WTC11 (cell line): ENCODE results near the gene HSD17B8. TPM values are rescaled to one million over a fixed set of nuclear protein-coding genes. Genes with fewer than 3 reads are reported as not detected.

Experiments
- ATAC-seq: fragments of 200-7000 bp; cut with Tn5 transposase; 2 replicates; pipeline ENCODE4 v1.10.0; 2021; ENCODE audit warnings: mild to moderate bottlenecking, moderate library complexity
- CTCF ChIA-PET: fragments of 300-600 bp; sonication (Branson Sonifier 250); formaldehyde crosslinking; loops from one replicate; lab custom pipeline; 2021; ENCODE audit warnings: antibody characterized with exemption; lab: Charles Lee
- POLR2A ChIA-PET: fragments of 350-600 bp; sonication (Branson Sonifier 250); formaldehyde crosslinking; loops from one replicate; lab custom pipeline; 2021; ENCODE audit warnings: antibody characterized with exemption; lab: Charles Lee
- DNase-seq: peaks from one replicate; pipeline ENCODE4 v3.0.0; 2021; ENCODE audit warnings: low spot score
- H3K27ac Mint-ChIP-seq: 2 replicates; pipeline ENCODE4 v1.8.0; 2021; ENCODE audit warnings: mixed read lengths
- H3K27me3 Mint-ChIP-seq: 2 replicates; pipeline ENCODE4 v1.8.0; 2021; ENCODE audit warnings: low read depth, mild to moderate bottlenecking, moderate library complexity, mixed read lengths
- H3K36me3 Mint-ChIP-seq: 2 replicates; pipeline ENCODE4 v1.8.0; 2021; ENCODE audit warnings: mixed read lengths
- H3K4me1 Mint-ChIP-seq: 2 replicates; pipeline ENCODE4 v1.8.0; 2022; ENCODE audit warnings: mixed read lengths
- H3K4me3 Mint-ChIP-seq: 2 replicates; pipeline ENCODE4 v1.8.0; 2021; ENCODE audit warnings: mild to moderate bottlenecking, moderate library complexity, mixed read lengths
- H3K9me3 Mint-ChIP-seq: 2 replicates; pipeline ENCODE4 v1.8.0; 2021; ENCODE audit warnings: mixed read lengths
- FOXJ3 ChIP-seq: sonication (generic); formaldehyde crosslinking; IDR thresholded peaks from 2 replicates; pipeline ENCODE4 v1.9.0; 2021; ENCODE audit warnings: missing genetic modification reagents, mild to moderate bottlenecking, borderline replicate concordance
- HMGA2 ChIP-seq: fragments of 250-450 bp; sonication (Bioruptor Pico); IDR thresholded peaks from 2 replicates; pipeline ENCODE4 v1.4.0; 2021; ENCODE audit warnings: mild to moderate bottlenecking, moderate library complexity
- OVOL2 ChIP-seq: fragments of 250-450 bp; sonication (Bioruptor Pico); IDR thresholded peaks from 2 replicates; pipeline ENCODE4 v1.9.0; 2021; ENCODE audit warnings: mild to moderate bottlenecking, borderline replicate concordance
- RELA ChIP-seq: sonication (generic); formaldehyde crosslinking; IDR thresholded peaks from 2 replicates; pipeline ENCODE4 v1.8.1; 2022; ENCODE audit warnings: missing genetic modification reagents, mild to moderate bottlenecking, borderline replicate concordance
- ZNF232 ChIP-seq: sonication (generic); formaldehyde crosslinking; IDR thresholded peaks from 2 replicates; pipeline ENCODE4 v1.8.0; 2022; ENCODE audit warnings: mild to moderate bottlenecking, missing genetic modification reagents
- ZNF317 ChIP-seq: sonication (generic); formaldehyde crosslinking; IDR thresholded peaks from 2 replicates; pipeline ENCODE4 v1.8.1; 2023; ENCODE audit warnings: low read depth, mild to moderate bottlenecking, moderate library complexity, missing genetic modification reagents, borderline replicate concordance
- ZNF671 ChIP-seq: fragments of 250-450 bp; sonication (Bioruptor Pico); IDR thresholded peaks from 2 replicates; pipeline ENCODE4 v1.8.0; 2021; ENCODE audit warnings: mild to moderate bottlenecking
- microRNA-seq: library from miRNA; unstranded; fragments of <30 nt; microRNA quantifications from one replicate; pipeline ENCODE4 v1.2.0, GENCODE V29; 2022; ENCODE audit warnings: borderline number of aligned reads
- total RNA-seq: library from RNA; stranded (reverse); gene quantifications from 3 replicates; pipeline ENCODE4 v1.2.3, GENCODE V29; 2021
- TF ChIP-seq, protein P1 (sequence below): fragments of 250-450 bp; sonication (Bioruptor Pico); IDR thresholded peaks from 2 replicates; pipeline ENCODE4 v2.1.2; 2022; ENCODE audit warnings: mild to moderate bottlenecking, moderate library complexity
- TF ChIP-seq, protein P2 (sequence below): sonication (generic); formaldehyde crosslinking; IDR thresholded peaks from 2 replicates; pipeline ENCODE4 v1.8.0; 2023; ENCODE audit warnings: mild to moderate bottlenecking, missing genetic modification reagents

HSD17B8 gene
- total RNA-seq, 1 experiment from 2014 or later = 8.1 TPM

DNA sequence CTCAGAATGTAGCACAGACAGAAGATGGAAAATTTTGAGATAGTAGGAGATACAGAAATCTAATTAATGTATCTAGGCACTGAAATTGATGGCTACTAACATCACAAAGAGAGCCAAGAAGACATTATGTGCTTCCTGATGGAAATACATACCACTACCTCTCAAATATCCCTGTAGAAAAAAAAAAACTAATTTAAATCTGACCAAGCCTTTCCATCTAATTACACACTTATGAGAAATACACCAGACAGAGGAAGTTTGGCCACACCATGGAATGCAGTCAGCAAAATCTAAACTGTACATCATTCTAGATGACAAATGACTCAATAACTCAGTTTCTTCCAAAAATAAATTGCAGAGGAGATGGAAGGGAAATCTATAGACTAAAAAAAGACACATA lies 48.3 kb downstream of the HSD17B8 start (continued):
- TF ChIP-seq, protein P1, sequence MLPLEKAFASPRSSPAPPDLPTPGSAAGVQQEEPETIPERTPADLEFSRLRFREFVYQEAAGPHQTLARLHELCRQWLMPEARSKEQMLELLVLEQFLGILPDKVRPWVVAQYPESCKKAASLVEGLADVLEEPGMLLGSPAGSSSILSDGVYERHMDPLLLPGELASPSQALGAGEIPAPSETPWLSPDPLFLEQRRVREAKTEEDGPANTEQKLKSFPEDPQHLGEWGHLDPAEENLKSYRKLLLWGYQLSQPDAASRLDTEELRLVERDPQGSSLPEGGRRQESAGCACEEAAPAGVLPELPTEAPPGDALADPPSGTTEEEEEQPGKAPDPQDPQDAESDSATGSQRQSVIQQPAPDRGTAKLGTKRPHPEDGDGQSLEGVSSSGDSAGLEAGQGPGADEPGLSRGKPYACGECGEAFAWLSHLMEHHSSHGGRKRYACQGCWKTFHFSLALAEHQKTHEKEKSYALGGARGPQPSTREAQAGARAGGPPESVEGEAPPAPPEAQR (CRISPR knock-in tag) = no peak
- TF ChIP-seq, protein P2, sequence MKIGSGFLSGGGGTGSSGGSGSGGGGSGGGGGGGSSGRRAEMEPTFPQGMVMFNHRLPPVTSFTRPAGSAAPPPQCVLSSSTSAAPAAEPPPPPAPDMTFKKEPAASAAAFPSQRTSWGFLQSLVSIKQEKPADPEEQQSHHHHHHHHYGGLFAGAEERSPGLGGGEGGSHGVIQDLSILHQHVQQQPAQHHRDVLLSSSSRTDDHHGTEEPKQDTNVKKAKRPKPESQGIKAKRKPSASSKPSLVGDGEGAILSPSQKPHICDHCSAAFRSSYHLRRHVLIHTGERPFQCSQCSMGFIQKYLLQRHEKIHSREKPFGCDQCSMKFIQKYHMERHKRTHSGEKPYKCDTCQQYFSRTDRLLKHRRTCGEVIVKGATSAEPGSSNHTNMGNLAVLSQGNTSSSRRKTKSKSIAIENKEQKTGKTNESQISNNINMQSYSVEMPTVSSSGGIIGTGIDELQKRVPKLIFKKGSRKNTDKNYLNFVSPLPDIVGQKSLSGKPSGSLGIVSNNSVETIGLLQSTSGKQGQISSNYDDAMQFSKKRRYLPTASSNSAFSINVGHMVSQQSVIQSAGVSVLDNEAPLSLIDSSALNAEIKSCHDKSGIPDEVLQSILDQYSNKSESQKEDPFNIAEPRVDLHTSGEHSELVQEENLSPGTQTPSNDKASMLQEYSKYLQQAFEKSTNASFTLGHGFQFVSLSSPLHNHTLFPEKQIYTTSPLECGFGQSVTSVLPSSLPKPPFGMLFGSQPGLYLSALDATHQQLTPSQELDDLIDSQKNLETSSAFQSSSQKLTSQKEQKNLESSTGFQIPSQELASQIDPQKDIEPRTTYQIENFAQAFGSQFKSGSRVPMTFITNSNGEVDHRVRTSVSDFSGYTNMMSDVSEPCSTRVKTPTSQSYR = no peak
- TF ChIP-seq ZNF232 (CRISPR knock-in tag) (no peak), RELA (CRISPR knock-in tag) (no peak), ZNF671 (CRISPR knock-in tag) (no peak)

DNA sequence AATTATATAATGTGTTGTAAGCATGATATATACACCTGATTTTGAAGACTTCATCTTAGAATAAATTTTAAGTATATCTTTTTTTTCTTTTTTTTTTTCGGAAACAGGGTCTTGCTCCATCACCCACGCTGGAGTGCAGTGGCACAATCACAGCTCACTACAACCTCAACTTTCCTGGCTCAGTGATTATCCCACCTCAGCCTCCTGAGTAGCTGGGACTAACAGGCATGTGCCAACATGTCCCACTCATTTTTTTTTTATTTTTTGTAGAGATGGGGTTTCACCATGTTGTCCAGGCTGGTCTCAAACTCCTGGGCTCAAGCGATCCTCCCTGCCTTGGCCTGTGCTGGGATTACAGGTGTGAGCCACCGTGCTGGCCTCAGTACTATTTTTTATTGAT lies 50.1 kb downstream of the HSD17B8 start:
- H3K4me1 Mint-ChIP-seq = peaks cover 8% of the 10 kb centered on the region
- ChIA-PET POLR2A (interaction anchor here (0.7 kb wide), 1 partner anchor 129 kb away, joined by 4 read pairs; no protein-coding TSS in a partner anchor), CTCF (interaction anchor here (0.7 to 0.9 kb wide), 4 partner anchors 13 to 206 kb away, joined by 3 to 5 read pairs (median 4); partner anchors contain the start of gene WDR46)

More for the DNA sequence above, 50.1 kb downstream of the HSD17B8 start:
- H3K4me3 Mint-ChIP-seq = no peak overlapping the region
- no peak overlapping the region for H3K27ac Mint-ChIP-seq
- no peak for TF ChIP-seq OVOL2
- TF ChIP-seq FOXJ3 (CRISPR knock-in tag) = no peak
- TF ChIP-seq HMGA2 (CRISPR knock-in tag) = no peak
- TF ChIP-seq, protein P1 (CRISPR knock-in tag) = no peak
- TF ChIP-seq, protein P2 = no peak
- TF ChIP-seq ZNF317 (CRISPR knock-in tag) = no peak
- H3K36me3 Mint-ChIP-seq = peaks cover 37% of the 10 kb centered on the region
- DNase-seq (no peak), ATAC-seq (no peak)
- no peaks in the 10 kb centered on the region for H3K27me3 Mint-ChIP-seq
- H3K9me3 Mint-ChIP-seq = no peaks in the 10 kb centered on the region

Small RNAs within 50 kb of the gene (microRNA-seq; reads per million reads assigned to microRNA genes)
- gene MIR219A1 = not detected

Other genes with a start within 250 kb of the HSD17B8 start
- gene BRD2, start 236.1 kb upstream of the HSD17B8 start, total RNA-seq = 206 to 222 TPM (median 214 TPM) in 3 replicates
- 13.6 to 24.6 TPM (median 24.4 TPM) in 3 replicates for gene HLA-DOA, start 195.1 kb upstream of the HSD17B8 start, total RNA-seq
- gene HLA-DPA1, start 131.0 kb upstream of the HSD17B8 start, total RNA-seq = 4.4 to 5.4 TPM (median 4.9 TPM) in 3 replicates
- gene HLA-DPB1, start 128.7 kb upstream of the HSD17B8 start, total RNA-seq = 18.0 to 23.9 TPM (median 21.3 TPM) in 3 replicates
- gene COL11A2, start 12.2 kb upstream of the HSD17B8 start, total RNA-seq = 3.0 to 4.4 TPM (median 3.7 TPM) in 3 replicates
- 21.5 to 24.5 TPM (median 23.3 TPM) in 3 replicates for gene RXRB, start 4.0 kb upstream of the HSD17B8 start, total RNA-seq
- gene SLC39A7, start 3.8 kb upstream of the HSD17B8 start, total RNA-seq = 131 to 163 TPM (median 134 TPM) in 3 replicates
- gene RING1, start 3.8 kb downstream of the HSD17B8 start, total RNA-seq = 26.6 to 30.2 TPM (median 27.8 TPM) in 3 replicates
- gene VPS52, start 67.2 kb downstream of the HSD17B8 start, total RNA-seq = 43.0 to 46.8 TPM (median 43.1 TPM) in 3 replicates
- 2,857 to 3,321 TPM (median 3,240 TPM) in 3 replicates for gene RPS18, start 67.4 kb downstream of the HSD17B8 start, total RNA-seq
- 3.2 to 5.0 TPM (median 4.1 TPM) in 3 replicates for gene B3GALT4, start 72.5 kb downstream of the HSD17B8 start, total RNA-seq
- 72.0 to 94.5 TPM (median 72.4 TPM) in 3 replicates for gene WDR46, start 84.6 kb downstream of the HSD17B8 start, total RNA-seq
- gene PFDN6, start 84.9 kb downstream of the HSD17B8 start, total RNA-seq = 83.3 to 95.7 TPM (median 85.6 TPM) in 3 replicates
- 72.6 to 79.7 TPM (median 77.1 TPM) in 3 replicates for gene RGL2, start 94.3 kb downstream of the HSD17B8 start, total RNA-seq
- 43.5 to 50.2 TPM (median 49.3 TPM) in 3 replicates for gene TAPBP, start 109.4 kb downstream of the HSD17B8 start, total RNA-seq
- 11.6 to 14.7 TPM (median 13.7 TPM) in 3 replicates for gene ZBTB22, start 113.1 kb downstream of the HSD17B8 start, total RNA-seq
- 61.8 to 67.2 TPM (median 65.1 TPM) in 3 replicates for gene DAXX, start 118.3 kb downstream of the HSD17B8 start, total RNA-seq
- 79.5 to 97.3 TPM (median 83.7 TPM) in 3 replicates for gene KIFC1, start 187.2 kb downstream of the HSD17B8 start, total RNA-seq
- 60.0 to 63.6 TPM (median 60.2 TPM) in 3 replicates for gene PHF1, start 206.4 kb downstream of the HSD17B8 start, total RNA-seq
- 229 to 247 TPM (median 243 TPM) in 3 replicates for gene CUTA, start 213.5 kb downstream of the HSD17B8 start, total RNA-seq
- gene SYNGAP1, start 215.4 kb downstream of the HSD17B8 start, total RNA-seq = 139 to 172 TPM (median 160 TPM) in 3 replicates
- 19.4 to 21.2 TPM (median 20.8 TPM) in 3 replicates for gene ZBTB9, start 249.9 kb downstream of the HSD17B8 start, total RNA-seq